ENCODE measurements around the gene EPB41L2. TPM values are rescaled to one million over a fixed set of nuclear protein-coding genes. Genes with fewer than 3 reads are reported as not detected.

EPB41L2 gene
- total and polyA plus RNA-seq, 2 donors from 2014 or later: 19.6 to 111 TPM

- TF ChIP-seq CTCF (IDR thresholded peaks at IDR 0.05; ENCODE audit: borderline replicate concordance, extremely low read depth, insufficient read depth): no peak
- no peaks in the 10 kb centered on the region for H3K36me3 ChIP-seq (ENCODE audit: control insufficient read depth in 2 of 3, insufficient read depth in 3 of 3, low read length in 3 of 3)
- FAIRE-seq (no peak), DNase-seq (no peak)
- H3K27ac ChIP-seq (ENCODE audit: low read depth in 2 of 2, low read length in 2 of 2): no peak overlapping the region
- no peaks in the 10 kb centered on the region for H3K27me3 ChIP-seq (ENCODE audit: control insufficient read depth, insufficient read depth, low read length)
- intact Hi-C loops (cut with DNase I): no loop called here
- no peak overlapping the region for H3K4me3 ChIP-seq (ENCODE audit: low read length in 3 of 3)
- H3K9me3 ChIP-seq (ENCODE audit: control insufficient read depth in 2 of 3, insufficient read depth in 1 of 3, low read length in 3 of 3): peaks cover 0 to 7% (median 0%) of the 10 kb centered on the region in 3 donors
- no peaks in the 10 kb centered on the region for H3K4me1 ChIP-seq (ENCODE audit: control insufficient read depth in 2 of 3, insufficient read depth in 2 of 3, low read depth in 1 of 3, low read length in 3 of 3)
- no peak overlapping the region for H3K9ac ChIP-seq (ENCODE audit: low read length in 3 of 3)
These were observed 57.5 kb downstream of the EPB41L2 start for GRCh38 chr6:131005439-131006016.

DNA sequence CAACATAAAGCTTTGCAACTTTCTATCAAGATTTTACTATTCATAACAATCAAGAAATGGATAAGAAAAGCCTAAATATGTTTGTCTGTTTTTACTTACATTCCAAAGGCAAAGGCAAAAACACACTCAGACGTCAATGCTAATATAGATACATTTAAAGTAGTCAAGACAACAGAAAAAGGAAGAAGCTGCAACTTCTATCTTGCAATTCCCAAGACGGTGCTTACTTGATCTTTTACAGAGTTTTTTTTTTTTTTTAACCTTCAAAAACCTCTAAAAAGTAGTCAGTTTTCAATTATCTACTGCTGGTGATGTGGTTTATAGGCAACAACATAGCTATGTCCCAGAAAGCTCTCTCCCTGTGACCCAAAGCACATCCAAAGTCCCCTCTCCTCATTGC lies 58.1 kb downstream of the EPB41L2 start:
- TF ChIP-seq CTCF (IDR thresholded peaks at IDR 0.05; ENCODE audit: borderline replicate concordance, extremely low read depth, insufficient read depth): no peak
- no peak overlapping the region for H3K9ac ChIP-seq (ENCODE audit: low read length in 3 of 3)
- DNase-seq (no peak), FAIRE-seq (no peak)
- H3K36me3 ChIP-seq (ENCODE audit: control insufficient read depth in 2 of 3, insufficient read depth in 3 of 3, low read length in 3 of 3): no peaks in the 10 kb centered on the region
- no peak overlapping the region for H3K27ac ChIP-seq (ENCODE audit: low read depth in 2 of 2, low read length in 2 of 2)
- no peaks in the 10 kb centered on the region for H3K4me1 ChIP-seq (ENCODE audit: control insufficient read depth in 2 of 3, insufficient read depth in 2 of 3, low read depth in 1 of 3, low read length in 3 of 3)
- peaks cover 0 to 7% (median 0%) of the 10 kb centered on the region in 3 donors for H3K9me3 ChIP-seq (ENCODE audit: control insufficient read depth in 2 of 3, insufficient read depth in 1 of 3, low read length in 3 of 3)
- intact Hi-C loops (cut with DNase I): no loop called here
- no peak overlapping the region for H3K4me3 ChIP-seq (ENCODE audit: low read length in 3 of 3)
- no peaks in the 10 kb centered on the region for H3K27me3 ChIP-seq (ENCODE audit: control insufficient read depth, insufficient read depth, low read length)

GRCh38 chr6:131004387-131004755 lies 58.7 kb downstream of the EPB41L2 start:
- no peak for DNase-seq
- H3K27ac ChIP-seq (ENCODE audit: low read depth in 2 of 2, low read length in 2 of 2): no peak overlapping the region
- H3K4me3 ChIP-seq (ENCODE audit: low read length in 3 of 3): no peak overlapping the region
- intact Hi-C loops (cut with DNase I): no loop called here
- no peak overlapping the region for H3K9ac ChIP-seq (ENCODE audit: low read length in 3 of 3)
- no peak for TF ChIP-seq CTCF (IDR thresholded peaks at IDR 0.05; ENCODE audit: borderline replicate concordance, extremely low read depth, insufficient read depth)
- no peak for FAIRE-seq
- no peaks in the 10 kb centered on the region for H3K36me3 ChIP-seq (ENCODE audit: control insufficient read depth in 2 of 3, insufficient read depth in 3 of 3, low read length in 3 of 3)
- peaks cover 0 to 5% (median 0%) of the 10 kb centered on the region in 3 donors for H3K4me1 ChIP-seq (ENCODE audit: control insufficient read depth in 2 of 3, insufficient read depth in 2 of 3, low read depth in 1 of 3, low read length in 3 of 3)
- H3K9me3 ChIP-seq (ENCODE audit: control insufficient read depth in 2 of 3, insufficient read depth in 1 of 3, low read length in 3 of 3): peaks cover 0 to 7% (median 0%) of the 10 kb centered on the region in 3 donors
- H3K27me3 ChIP-seq (ENCODE audit: control insufficient read depth, insufficient read depth, low read length): no peaks in the 10 kb centered on the region

All from kidney (tissue), 14 donors.